ENCODE measurements around the gene TNIP3.
"Not testable (repeated sequence)": the region's sequence is repeated elsewhere in the genome, so short reads cannot be mapped to it uniquely, and the experiment has no call there.

TNIP3 gene
- total RNA-seq, result 1.8 to 5.6 (median 3.4) reads per million in 4 experiments

DNA sequence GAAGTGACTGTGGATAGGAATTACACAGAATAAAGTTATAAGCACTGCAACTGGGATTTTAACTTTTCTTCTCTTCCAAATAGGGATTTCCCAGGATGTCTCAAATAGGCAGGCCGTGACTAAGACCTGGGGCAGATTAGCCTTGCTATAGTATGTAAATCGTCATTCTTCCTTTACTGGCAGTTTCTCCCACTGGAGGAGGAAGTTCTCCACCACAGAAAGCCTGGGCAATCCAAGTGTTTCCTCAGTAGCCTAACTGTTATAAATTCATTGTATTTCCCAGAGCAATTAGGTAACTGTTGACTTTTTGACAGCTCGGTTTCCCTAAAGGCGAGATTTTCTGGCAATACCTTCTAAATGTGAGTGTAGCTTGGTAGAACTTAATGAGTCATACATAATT is at the start of gene TNIP3:
TSS of gene TNIP3 (minus strand) at position 31 of the 400 bp plus-strand sequence. CDS start 196 bp downstream, outside the sequence.
- DNase-seq, result no peak

DNA sequence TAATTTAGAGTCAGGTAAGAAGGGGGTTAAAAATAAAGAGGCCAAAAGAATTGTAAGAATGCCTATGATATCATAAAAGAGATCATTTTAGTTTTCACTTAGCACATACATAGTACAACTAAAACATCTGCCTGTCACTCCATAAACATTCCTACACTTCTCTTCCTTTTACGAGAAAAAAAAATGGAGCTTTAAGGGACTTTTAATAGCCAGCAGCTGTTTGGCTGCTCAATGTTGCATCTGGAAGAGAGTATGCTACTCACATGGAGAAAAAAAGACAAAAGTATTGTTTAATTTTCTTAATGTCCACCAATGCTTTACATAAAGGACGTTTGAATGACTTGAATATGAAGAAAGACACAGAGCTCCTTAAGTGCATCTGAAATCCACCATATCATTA is 48.7 kb upstream of the TNIP3 start:
- DNase-seq, result no peak

GRCh38 chr4:121209171-121209570 is 45.0 kb upstream of the TNIP3 start:
- DNase-seq, result no peak

DNA sequence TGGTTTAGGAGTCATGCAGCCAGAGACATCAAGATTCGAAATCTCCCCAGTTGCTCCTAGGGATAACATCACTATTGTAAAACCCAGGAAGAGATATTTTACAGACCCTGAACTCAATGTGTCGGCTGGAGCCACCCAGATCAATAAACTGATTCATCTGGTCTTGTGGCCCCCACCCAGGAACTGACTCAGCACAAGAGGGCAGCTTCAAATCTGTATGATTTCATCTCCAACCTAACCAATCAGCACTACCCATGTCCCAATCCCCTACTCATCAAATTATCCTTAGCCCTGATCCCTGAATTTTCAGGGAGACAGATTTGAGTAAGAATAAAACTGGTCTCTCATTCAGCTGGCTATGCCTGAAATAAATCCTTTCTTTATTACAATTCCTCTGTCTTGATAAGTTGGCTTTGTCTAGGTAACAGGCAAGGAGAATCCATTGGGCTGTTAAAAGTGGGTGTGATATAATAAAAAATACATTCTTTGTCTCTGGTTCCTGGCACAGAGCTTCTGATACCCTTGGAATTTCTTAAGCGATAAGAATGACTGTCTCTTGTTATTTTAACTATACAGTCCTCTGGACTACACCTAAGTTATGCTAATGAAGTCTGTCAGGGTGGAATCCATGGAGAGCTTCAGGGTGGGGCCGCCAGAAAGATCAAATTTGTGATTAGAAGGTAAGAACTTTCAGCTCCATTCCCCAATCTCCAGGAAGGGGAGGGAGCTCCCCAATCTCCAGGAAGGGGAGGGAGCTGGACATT is 44.3 kb upstream of the TNIP3 start:
- no peak for DNase-seq

- DNase-seq, result not testable (repeated sequence)
Observed at GRCh38 chr4:121205777-121206176, 41.7 kb upstream of the TNIP3 start.

DNA sequence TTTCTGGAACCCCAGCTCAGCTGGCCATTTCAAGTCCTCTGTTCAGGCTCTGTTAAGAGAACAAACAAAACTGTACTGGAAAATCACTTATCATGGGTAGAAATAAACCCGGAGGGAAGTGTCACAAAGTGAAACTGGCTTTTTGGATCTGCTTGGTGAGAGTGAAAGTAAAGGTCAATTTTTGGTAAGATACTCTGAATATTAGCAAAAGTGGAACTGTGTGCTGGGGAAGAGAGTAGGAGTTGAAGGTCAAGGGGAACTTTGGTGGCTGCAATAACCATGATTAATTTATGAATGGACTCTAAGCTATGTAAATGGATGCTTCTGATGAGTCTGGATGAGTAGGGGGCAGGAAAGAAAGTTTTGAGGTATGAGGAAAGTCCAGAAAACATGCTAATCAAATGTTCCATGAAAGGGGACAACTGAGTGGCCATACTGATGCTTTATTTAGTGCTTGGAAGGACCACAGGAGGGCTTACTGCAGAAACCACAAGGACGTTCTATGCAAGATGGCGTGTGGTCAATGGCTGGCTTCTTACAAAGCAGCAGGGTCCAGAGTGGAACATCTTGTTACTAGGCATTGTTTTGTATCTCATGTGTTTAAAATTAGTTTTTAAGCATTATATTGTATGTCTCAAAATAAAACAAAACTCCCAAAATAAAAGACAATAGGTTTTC is 36.8 kb upstream of the TNIP3 start:
- DNase-seq, result no peak

GRCh38 chr4:121199742-121200561 is 35.8 kb upstream of the TNIP3 start:
- no peak for DNase-seq

DNA sequence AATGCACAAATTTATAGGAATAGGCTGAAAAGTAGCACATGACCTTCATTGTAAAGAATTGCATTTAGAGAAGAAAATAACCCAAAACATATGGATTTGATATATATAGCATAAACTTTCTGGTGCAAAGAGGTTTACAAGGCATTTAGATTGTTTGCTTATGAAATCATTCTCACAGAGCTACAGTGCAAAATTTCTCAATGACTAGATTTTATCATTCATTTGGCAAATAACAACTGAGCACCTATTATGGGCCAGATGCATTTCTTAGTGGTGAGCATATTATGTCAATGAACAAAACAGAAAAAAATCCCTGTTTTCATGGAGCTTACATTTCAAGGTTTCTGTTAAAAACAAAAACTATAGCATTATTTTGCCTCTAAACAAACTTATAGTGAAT is 34.1 kb upstream of the TNIP3 start:
- no peak for DNase-seq

GRCh38 chr4:121195649-121196048 is 31.5 kb upstream of the TNIP3 start:
- DNase-seq, result no peak

DNA sequence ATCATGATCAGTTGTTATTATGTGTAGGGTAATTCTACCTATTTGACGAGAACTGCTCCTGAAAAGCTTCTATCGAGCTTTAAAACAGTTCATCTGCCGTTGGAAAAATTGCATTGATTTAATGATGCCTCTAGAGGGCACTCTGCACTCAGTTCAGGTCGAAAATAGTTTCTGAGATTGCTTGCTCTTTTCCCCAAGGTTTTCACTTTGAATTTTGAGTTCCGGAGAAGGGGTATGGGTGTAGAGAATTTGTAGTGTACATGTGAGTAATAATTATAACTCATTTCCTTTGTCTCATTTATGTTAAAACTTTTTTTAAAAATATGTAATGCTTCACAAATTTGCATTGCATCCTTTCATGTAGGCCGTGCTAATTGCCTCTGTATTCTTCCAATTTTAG is 28.4 kb upstream of the TNIP3 start:
- no peak for DNase-seq

GRCh38 chr4:121192013-121192412 is 27.9 kb upstream of the TNIP3 start:
- DNase-seq, result no peak

GRCh38 chr4:121191361-121191760 is 27.2 kb upstream of the TNIP3 start:
- DNase-seq, result no peak

DNA sequence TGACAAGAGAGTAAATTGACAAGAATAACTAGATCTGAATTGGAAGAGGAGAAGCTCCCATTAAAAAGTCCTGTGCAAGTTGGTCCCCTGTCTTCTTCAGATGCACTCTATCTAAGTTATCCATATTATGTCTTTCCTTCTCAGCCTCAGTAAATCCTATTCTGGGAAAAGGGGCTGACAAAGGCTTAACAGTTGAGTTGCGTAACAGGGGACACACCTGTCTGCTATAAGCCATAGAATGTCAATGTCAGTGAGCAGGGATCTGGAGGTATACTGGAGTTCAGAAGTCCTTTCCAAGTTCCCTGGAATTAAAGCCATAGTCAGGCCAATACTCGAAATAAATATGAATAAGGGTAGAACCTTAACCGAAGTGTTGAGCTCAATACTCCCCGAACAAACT is 26.3 kb upstream of the TNIP3 start:
- DNase-seq, result no peak

DNA sequence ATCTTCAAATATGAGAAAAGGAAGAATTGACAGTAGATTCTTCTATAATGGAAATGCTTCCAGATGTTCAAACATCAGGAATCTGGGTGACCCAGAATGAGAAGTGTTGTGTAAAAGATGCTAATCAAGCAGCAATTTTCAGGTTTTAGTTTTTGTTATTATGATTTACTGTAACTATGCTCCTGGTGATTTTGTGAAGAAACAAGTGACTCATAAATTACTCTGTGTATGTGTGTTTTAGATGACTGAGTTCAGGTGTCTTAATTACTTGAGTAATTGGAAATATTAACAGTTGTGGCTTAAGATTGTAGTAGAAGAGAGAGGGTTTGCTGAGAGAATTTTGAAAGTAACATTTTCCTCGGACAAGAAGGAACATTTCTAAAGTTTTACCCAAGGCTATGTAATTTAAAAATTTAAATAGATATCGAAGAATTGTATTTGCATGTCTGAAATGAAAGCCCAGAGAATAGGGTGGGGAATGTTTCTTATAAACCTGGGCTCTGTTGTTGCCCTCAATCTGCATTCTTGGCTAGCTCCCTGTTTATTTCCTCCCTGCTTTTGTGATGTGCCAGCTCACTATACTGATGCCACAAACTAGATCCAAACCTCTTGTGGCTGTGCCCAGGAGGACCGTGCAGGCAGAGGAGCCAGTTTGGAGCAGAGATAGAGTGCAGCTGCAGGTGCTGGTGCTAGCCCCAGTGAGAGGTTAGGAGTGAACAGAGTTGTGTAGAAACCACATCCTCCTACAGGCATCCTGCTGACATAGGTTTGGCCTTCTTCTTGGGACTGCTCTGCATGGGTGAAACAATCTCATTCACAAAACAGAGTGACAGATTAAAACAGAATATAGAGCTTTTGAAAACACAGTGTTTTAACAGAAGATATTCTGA is 25.4 kb upstream of the TNIP3 start:
- no peak for DNase-seq

- DNase-seq, result no peak
Observed at GRCh38 chr4:121187206-121187605, 23.1 kb upstream of the TNIP3 start.

DNA sequence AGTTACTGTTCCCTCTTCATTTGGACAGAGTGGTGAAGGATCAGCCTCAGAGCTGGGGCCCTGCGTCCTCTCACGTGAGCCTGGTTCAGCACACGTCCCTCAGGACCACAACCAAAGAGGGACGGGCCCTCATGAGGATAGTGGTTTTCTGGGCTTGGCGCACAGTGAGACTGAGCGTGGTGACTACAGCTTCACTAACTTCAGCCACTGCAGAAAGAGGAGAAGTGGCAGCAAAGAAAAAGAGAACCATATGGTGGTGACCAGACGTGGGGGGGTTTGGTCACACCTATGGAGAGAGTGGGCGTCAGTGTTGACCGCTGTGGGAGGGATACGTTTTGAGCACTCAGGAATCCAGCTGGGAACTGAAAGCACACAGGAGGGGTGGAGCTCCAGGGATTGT is 21.8 kb upstream of the TNIP3 start:
- DNase-seq, result no peak

DNA sequence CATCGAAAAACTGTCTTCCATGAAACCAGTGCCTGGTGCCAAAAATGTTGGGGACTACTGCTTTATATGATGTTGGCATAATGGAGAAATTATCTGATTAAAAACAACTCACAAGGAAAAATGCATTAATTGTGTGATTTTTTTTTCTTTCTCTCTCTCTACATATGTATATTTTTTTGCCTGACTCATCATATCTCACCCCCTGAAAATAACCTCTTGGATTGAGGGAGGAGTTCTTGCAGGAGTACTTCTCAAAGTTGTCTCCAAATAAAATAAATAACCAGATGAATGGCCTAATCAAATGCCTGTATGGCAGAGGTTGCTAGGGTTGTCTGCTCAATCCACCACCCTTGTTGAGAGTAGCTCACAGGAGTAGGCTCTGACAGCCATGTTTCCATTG is 19.9 kb upstream of the TNIP3 start:
- no peak for DNase-seq

DNA sequence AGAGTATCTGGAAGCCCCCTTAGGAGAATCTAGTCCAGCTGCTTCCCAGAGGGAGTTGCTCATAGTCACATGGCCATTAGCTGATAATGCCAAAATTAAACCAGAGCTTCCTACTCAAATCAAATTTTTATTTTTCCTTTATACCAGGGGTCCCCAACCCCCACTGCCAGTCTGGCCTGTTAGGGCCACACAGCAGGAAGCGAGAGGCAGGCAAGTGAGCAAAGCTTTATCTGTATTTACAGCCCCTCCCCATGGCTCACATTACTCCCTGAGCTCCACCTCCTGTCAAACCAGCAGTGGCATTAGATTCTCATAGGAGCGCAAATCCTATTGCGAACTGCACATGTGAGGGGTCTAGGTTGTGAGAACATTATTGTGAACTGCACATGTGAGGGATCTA is 19.2 kb upstream of the TNIP3 start:
- no peak for DNase-seq

GRCh38 chr4:121182296-121182695 is 18.2 kb upstream of the TNIP3 start:
- DNase-seq, result no peak

DNA sequence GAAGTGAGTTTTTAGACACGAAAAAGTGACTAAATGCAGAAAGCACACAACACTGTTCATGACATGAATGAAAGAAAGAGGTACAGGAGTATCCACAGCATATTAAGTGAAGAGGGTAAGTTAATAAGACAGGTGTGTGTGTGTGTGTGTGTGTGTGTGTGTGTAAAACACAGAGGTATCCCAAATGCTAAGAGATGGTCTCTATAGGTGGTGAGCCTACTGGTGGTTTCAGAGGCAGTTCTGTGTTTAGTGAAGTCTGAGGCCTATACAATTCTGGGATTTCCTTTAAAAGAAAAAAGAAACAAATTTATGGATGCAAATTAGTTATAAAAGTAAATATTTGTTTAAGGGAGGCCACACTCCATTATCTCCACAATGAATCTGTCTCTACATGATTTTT is 17.4 kb upstream of the TNIP3 start:
- DNase-seq, result no peak

DNA sequence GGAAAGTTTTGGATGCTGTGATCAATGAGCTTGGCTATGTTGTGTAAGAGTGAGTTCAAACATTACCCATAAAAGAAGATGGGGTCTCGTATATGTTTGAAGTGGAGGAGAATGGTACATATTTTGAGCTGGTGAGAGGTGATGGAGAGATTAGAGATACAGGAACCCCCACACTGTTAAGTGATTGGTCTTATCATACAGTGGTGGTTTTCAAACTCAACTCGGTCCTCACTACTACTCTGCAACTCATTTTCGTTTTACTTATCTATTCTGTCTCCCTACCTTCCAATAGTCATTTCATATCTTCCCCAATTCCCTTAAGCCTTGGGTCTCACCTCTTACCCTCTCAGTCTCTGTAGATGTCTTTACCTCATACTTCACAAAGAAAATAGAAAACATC is 16.4 kb upstream of the TNIP3 start:
- DNase-seq, result no peak

Measured in effector CD8-positive, alpha-beta T cell (primary cell).